Mammary epithelial cell (primary cell): Measurements from ENCODE around the gene ORC6.

Source experiments
- EZH2 ChIP-seq: IDR thresholded peaks from 2 replicates; pipeline ENCODE4 v1.6.1; 2012; ENCODE audit warnings: low read length, inconsistent platforms, borderline replicate concordance
- TF ChIP-seq, protein P1 (sequence below), 2 donors: IDR thresholded peaks in 1 of 2; conservative IDR thresholded peaks in 1 of 2; 2 replicates each; pipeline ENCODE4 v1.5.1; 2011 to 2012; ENCODE audit warnings: inconsistent platforms in 2 of 2, low read length in 2 of 2, mild to moderate bottlenecking in 2 of 2, control low read depth in 1 of 2, low read depth in 1 of 2; ENCODE audit not compliant: insufficient read depth in 1 of 2; ENCODE audit errors: extremely low read depth in 1 of 2

GRCh38 chr16:46693598-46693997 lies 4.1 kb downstream of the ORC6 start:
- TF ChIP-seq, protein P1, sequence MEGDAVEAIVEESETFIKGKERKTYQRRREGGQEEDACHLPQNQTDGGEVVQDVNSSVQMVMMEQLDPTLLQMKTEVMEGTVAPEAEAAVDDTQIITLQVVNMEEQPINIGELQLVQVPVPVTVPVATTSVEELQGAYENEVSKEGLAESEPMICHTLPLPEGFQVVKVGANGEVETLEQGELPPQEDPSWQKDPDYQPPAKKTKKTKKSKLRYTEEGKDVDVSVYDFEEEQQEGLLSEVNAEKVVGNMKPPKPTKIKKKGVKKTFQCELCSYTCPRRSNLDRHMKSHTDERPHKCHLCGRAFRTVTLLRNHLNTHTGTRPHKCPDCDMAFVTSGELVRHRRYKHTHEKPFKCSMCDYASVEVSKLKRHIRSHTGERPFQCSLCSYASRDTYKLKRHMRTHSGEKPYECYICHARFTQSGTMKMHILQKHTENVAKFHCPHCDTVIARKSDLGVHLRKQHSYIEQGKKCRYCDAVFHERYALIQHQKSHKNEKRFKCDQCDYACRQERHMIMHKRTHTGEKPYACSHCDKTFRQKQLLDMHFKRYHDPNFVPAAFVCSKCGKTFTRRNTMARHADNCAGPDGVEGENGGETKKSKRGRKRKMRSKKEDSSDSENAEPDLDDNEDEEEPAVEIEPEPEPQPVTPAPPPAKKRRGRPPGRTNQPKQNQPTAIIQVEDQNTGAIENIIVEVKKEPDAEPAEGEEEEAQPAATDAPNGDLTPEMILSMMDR (conservative IDR thresholded peaks at IDR 0.05 in 1 of 2, IDR thresholded peaks at IDR 0.05 in 1 of 2; ENCODE audit: extremely low read depth in 1 of 2, insufficient read depth in 1 of 2, low read depth in 1 of 2, low read length in 2 of 2), result no peak
- TF ChIP-seq EZH2, result no peak
